Measurements from ENCODE around the gene GPAM.
"Not testable (repeated sequence)": the region's sequence is repeated elsewhere in the genome, so short reads cannot be mapped to it uniquely, and the experiment has no call there.

GPAM gene

GRCh38 chr10:112203328-112204076, 19.9 kb upstream of the GPAM start:
- no peak overlapping the region for H3K4me3 ChIP-seq (ENCODE audit: low read depth, low read length)

GRCh38 chr10:112202561-112203241, 19.1 kb upstream of the GPAM start:
- no peak overlapping the region for H3K4me3 ChIP-seq (ENCODE audit: low read depth, low read length)
- TF ChIP-seq CTCF (IDR thresholded peaks at IDR 0.05; ENCODE audit: borderline replicate concordance, insufficient read depth, low read depth, low read length), result no peak

More at GRCh38 chr10:112203328-112204076, 19.9 kb upstream of the GPAM start:
- TF ChIP-seq CTCF (IDR thresholded peaks at IDR 0.05; ENCODE audit: borderline replicate concordance, insufficient read depth, low read depth, low read length), result no peak

GRCh38 chr10:112202076-112202475, 18.5 kb upstream of the GPAM start:
- no peak overlapping the region for H3K4me3 ChIP-seq (ENCODE audit: low read depth, low read length)
- TF ChIP-seq CTCF (IDR thresholded peaks at IDR 0.05; ENCODE audit: borderline replicate concordance, insufficient read depth, low read depth, low read length), result no peak

GRCh38 chr10:112201334-112201733, 17.8 kb upstream of the GPAM start:
- no peak overlapping the region for H3K4me3 ChIP-seq (ENCODE audit: low read depth, low read length)
- no peak for TF ChIP-seq CTCF (IDR thresholded peaks at IDR 0.05; ENCODE audit: borderline replicate concordance, insufficient read depth, low read depth, low read length)

DNA sequence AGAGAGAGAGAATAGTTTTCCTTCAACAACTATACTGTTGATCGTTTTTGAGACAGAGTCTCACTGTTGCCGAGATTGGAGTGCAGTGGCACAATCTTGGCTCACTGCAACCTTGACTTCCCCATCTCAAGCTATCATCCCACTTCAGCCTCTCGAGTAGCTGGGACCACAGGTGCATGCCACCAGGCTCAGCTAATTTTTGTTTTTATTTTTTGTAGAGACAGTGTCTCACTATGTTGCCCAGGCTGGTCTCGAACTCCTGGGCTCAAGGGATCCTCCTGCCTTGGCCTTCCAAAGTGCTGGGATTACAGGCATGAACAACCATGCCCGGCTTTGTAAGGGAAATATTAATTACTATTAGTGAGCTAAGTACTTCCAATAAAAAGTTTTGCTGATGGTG, 16.7 kb upstream of the GPAM start:
- H3K4me3 ChIP-seq (ENCODE audit: low read depth, low read length), result not testable (repeated sequence)

GRCh38 chr10:112197662-112198061, 14.1 kb upstream of the GPAM start:
- not testable (repeated sequence) for H3K4me3 ChIP-seq (ENCODE audit: low read depth, low read length)

DNA sequence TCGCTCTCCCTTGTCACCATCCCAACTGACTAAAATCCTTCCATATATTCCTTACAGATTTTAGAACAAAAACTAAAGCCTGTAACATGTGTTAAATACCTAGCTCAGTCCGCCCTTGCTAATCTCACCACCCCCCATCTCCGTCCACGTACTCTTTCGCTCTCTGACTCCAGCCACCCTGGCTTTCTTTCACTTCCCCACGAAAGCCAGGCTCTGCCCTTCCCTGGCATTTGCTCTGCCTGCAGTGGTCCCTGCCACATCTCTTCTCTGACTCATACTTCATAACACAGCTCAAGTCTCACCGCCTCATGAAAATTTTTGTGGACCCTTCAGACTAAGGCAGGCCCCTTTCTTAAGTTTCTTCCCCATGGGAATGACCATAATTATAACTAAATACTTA, 11.7 kb upstream of the GPAM start:
- TF ChIP-seq CTCF (IDR thresholded peaks at IDR 0.05; ENCODE audit: borderline replicate concordance, insufficient read depth, low read depth, low read length), result no peak
- H3K4me3 ChIP-seq (ENCODE audit: low read depth, low read length), result no peak overlapping the region

DNA sequence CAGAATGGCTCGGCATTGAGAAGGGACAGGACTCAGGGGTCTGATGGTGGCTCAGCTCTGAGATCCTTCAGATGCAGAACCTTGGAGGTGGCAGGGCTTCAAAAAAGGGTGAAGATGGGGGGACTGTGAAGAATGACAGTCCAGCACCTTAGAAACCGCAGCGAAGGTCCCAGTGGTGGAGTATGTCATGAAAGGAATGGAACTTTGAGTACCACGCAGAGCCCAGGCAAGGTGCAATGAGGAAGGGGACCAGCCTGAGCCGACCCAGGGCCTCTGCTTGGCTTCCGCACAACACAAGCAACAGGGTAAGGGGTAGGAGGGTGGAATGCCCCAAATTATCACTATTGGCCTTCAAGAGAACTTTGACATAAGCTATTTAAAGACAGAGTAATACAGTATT, 8.2 kb upstream of the GPAM start:
- TF ChIP-seq CTCF (IDR thresholded peaks at IDR 0.05; ENCODE audit: borderline replicate concordance, insufficient read depth, low read depth, low read length), result no peak
- H3K4me3 ChIP-seq (ENCODE audit: low read depth, low read length), result no peak overlapping the region

Measured in GM12875 (cell line).